Activated gamma-delta T cell (primary cell): ENCODE results near the gene CARS1.

ENCODE experiments used
- DNase-seq: peaks from one replicate; lab custom pipeline; 2025; lab: John Stamatoyannopoulos, UW

Gene CARS1

GRCh38 chr11:3040881-3041280 lies 16.3 kb downstream of the CARS1 start:
- no peak for DNase-seq

GRCh38 chr11:3037945-3038271 lies 19.3 kb downstream of the CARS1 start:
- DNase-seq: no peak

DNA sequence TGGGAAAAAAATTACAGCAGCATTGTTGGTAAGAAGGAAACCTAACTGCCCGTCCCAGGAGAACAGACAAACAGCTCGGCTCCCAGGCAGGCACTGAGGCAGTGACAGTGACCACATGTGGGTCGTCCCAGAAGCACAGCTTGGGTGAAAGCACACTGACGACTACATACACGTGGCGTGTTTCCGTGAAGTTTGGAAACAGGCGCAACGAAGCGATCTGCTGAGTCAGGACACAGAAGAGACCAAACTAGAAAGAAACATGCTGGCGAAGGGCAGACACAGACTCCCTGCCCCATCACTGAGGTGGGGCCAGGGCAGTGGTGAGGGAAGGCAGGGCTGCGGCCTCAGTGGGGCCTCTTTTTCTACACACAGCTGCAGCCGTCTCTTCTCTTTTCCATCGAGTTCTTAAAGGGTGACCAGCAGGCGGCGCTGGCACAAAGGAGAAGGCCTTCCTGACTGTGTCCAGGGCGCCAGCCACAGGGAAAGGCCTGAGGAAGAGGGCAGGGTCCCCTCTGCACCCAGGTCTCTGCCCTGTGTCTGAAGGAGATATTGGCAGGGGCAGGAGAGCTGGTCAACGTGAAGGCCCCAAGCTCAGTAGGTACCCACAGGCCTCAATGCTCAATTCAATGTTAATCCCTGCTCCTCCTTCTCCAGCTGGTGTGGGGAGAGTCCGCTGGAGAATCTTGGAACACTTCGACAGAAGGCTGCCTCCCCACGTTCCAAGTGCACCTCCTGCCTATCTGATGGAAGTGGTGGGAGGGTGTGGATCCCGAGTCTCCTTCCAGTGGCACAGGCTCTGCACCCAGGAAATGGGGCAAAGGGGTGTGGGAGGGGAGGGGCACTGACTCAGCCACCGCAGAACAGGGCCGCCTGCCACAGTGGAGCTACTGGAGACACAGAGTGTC lies 19.9 kb downstream of the CARS1 start:
- DNase-seq: no peak

- no peak for DNase-seq
Observed at GRCh38 chr11:3036419-3036818, 20.8 kb downstream of the CARS1 start.

- no peak for DNase-seq
Observed at GRCh38 chr11:3035333-3035732, 21.9 kb downstream of the CARS1 start.

DNA sequence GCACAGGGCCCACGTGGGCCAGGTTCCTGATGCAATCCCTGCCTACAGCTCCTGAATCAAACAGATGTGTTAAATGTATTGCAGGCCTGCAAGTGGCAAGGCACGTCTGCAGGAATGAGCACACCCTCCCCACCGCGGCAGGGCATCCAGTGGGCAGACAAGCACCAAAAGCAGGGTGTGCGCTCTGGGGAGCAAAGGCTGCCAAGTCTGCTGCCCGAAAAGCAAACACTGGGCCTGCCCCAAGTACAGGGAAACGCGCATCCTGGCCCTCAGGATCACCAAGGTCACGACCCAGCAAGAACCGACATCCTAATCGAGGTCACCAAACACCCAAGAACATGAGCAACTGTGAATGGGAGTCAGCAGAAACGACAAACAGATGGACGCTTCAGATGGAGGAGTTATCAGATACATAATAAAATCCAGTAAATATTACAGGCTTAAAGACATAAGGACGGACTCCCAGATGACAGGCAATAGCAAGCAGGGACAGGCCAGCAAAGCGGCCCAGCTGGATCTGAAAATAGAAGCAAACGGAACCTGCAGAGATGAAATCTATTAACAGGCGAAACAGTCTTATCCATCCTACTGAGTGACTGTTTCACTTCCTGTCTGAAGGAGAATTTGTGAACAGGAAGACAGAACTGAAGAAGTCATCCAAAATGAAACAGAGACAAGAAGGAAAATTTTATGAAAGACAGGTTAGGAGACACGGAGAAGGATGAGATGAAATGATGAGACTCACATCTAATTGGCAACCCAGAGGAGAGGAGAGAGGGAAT lies 26.7 kb downstream of the CARS1 start:
- DNase-seq: no peak

GRCh38 chr11:3028813-3029212 lies 28.4 kb downstream of the CARS1 start:
- DNase-seq: no peak

GRCh38 chr11:3026803-3027202 lies 30.4 kb downstream of the CARS1 start:
- DNase-seq: no peak

GRCh38 chr11:3022982-3023381 lies 34.2 kb downstream of the CARS1 start:
- no peak for DNase-seq

GRCh38 chr11:3022300-3022967 lies 34.8 kb downstream of the CARS1 start:
- DNase-seq: no peak

DNA sequence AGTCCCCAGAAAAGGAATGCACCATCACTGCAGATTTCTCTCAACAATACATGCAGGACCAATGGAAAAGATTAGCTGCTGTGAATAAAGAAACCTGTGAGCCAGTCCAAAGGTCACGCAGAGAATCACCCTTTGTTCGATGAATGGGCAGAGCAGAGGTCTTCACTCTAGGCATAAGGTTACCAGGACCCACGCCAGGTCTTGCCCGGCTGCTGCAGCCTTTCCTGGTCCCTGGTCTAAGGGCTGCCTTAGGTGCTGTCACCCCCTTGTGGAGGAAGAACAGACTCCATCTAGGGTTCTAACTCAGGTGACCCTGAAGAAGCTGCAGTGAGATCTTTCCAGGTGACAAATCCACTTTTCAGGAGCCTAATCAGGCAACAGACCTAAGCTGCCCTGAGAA lies 36.1 kb downstream of the CARS1 start:
- no peak for DNase-seq

GRCh38 chr11:3020011-3020410 lies 37.2 kb downstream of the CARS1 start:
- DNase-seq: no peak

- DNase-seq: no peak
Observed at GRCh38 chr11:3018596-3018995, 38.6 kb downstream of the CARS1 start.

DNA sequence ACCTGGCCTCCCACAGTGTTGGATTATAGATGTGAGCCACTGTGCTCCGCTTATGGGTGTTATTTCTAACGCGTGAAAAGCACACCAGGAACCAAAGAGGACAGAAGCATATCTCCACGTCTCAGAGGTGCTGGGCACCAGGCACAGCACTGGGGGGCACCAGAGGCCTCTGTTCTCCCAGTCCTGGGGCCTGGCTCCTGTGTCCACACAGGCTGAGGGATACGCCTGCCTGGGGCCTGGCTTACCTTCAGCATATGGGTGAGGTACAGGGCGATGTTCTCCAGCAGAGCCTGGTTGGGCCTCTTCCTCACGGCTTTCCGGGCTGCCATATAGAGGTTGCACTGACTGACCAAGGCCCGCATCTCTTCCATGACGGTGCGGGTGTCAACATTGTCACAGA lies 40.4 kb downstream of the CARS1 start:
- DNase-seq: no peak

DNA sequence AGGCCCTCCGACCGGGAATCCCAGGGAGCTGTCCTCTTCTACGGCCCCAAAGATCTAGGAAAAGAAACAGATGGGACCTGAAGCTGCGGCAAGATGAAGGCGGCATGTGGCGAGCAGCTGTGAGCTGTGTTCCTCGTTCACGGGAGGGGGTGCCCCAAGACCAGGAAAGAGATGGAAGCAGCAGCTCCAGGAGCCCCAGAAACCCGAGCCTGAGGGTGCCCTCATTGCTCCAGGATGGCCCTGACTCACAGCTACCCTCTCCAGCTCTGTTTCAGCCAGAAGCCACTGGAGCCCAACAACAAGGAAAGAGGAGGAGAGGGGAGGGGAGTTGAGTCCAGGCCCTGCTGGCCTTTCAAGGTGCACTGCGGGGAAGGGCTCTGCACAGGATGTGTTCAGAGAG lies 41.4 kb downstream of the CARS1 start:
- DNase-seq: no peak

DNA sequence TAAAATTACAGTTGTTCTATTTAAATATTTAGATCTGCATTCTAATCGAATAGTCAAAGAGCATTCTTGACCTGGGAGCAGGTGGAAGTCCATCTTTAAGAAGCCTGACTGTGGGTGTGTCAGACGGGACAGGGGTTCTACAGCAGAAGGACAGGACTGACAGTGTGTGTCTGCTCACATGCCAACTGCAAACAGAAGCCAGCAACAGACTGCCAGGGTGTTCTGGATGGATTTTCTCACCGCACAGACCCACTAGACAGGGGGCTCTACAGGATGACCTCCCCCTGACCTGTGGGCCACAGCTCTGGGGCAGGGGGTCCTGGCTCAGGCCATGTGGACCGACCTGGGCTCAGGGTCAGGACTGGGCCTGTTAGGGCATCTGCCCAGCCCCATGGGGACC lies 42.3 kb downstream of the CARS1 start:
- DNase-seq: no peak

DNA sequence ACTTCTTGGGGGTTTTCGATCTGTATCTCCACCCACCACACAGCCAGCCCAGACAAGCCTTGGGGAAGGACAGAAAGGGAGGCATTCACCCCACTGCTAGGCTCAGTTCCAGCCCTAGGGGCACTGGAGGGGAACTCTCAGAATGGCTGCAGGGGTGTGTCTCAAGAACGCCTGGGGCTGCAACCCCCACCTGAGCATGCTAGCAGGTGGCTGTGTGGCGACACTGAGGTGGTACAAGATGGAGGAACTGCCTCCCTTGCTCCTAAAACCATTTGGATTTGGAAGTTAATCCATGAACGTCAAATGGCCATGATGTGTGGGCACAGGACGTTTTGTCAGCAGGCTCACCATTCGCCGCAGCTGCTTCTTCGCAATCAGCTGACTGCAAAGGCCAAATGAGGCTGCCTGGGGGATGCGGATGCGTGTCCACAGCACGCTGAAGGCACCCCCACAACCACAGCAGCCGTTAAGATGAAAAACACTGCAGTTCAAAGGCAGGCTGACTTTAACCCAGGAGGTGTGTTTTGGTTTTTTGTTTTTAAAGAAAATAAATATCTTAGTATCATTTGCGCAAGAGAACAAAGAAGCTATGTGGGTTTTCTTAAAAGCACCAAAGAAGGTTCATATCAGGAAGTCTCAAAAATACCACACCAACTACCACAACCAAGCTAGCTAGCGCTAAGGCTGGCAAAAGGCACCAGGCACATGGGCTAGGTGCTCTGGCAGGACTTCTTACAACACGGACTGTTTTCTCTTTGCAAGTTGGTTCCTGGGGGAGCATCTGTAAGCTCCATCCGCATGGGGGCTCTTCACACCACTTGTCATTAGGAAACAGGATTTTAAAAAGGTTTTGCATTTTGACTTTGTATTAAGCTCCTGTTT lies 42.9 kb downstream of the CARS1 start:
- no peak for DNase-seq

DNA sequence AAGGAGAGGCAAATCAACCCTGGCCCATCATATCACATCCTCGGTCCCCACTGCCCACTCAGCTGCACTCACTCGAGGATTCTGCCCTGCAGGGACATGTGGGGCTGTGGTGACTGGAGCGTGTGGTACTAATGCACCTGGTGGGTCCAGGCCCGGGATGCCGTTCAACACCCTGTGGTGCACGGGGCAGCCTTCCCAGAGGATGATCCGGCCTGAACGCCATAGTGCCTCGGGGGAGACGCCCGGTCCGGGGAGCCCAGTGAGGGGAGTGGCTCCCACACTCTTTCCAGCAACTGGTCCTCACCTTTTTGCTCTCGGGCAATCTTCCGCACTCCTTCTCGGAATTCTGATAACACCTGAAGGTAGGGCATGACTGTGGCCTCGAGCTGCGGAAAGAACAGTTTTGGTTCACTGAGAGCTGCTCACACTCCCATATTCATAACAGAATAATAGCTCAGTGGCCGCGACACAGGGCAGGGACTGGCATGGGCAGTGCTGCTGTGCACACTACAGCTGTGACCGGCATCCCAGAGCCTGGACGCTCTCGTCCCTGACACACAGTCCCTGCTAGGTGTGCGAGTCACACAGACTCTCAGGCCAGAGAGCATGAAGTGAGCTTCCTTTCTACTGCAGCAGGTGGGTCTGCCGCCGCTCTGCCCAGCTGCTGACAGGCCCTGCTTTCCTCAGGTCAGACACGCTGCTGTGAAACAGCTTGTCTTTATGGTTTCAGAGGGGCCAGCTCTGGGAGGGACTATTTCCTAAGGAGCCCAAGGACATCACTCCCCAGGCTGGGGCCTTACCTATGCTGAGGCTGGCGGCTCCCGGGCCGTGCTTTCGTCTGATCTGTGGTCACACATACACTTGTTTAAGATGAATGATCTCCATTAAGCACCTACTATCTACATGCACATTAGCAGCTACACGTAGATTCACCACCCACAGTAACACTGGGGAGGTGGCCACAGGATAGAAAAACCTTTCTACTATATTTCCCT lies 45.0 kb downstream of the CARS1 start:
- DNase-seq: no peak

- no peak for DNase-seq
Observed at GRCh38 chr11:3010521-3011275, 46.5 kb downstream of the CARS1 start.

DNA sequence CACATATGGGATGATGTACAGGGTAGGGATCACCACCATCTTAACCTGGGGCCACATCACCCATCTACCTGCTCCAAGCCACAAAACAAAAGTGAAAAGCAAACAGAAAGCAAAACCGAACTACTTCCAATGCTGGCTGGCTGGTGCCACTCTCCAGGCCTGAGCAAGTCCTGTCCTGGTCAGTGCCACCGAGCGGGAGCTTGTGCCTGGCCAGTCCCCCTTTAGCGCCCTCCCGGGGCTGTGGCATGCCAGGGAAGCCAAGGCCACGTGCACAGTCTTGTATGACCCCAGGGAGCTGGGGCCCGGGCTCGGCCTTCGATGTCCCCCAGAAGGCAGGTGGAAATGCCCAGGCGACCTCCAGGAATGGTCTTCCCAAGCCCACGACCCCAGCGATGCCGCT lies 47.2 kb downstream of the CARS1 start:
- no peak for DNase-seq
